ENCODE data around the gene RPL35. TPM values are rescaled to one million over a fixed set of nuclear protein-coding genes. Genes with fewer than 3 reads are reported as not detected.

RPL35 gene
- total and polyA plus RNA-seq, 4 experiments from 2014 or later, result 1,440 to 2,014 (median 1,734) TPM

DNA sequence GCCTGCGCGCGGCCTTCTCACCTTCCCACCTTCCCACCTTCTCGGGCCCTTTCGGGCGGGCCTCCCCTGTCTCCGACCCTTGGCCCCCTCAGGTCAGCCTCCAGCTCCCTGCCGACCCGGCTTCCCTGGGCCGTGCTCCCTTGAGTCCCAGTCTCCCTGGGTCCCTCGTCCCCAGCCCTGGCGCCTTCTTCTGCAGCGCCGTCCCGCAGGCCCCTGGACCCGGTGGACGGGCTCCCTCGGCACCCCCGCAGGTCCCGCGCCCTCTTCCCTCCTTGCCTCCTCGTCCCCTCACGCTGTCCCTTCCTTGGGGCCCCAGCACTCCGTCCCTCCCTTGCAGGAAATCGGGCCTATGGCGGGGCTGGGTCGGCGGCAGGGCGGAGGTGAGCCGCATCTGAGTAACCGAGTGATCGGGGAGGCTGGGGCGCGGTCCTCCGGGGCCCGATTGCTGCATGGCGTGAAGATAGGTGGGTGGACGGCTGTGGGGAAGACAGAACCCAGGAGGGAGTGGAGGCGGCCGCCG lies 7.8 kb upstream of the RPL35 start:
- intact Hi-C loops (cut with micrococcal nuclease), result loop anchor here (1.0 kb wide), 2 partner anchors 8 to 72 kb away; partner anchors contain the start of genes GOLGA1 and RPL35
- ChIA-PET POLR2A (ENCODE audit: partially characterized antibody) (interaction anchor here (0.8 to 6.4 kb wide), 10 partner anchors 10 to 371 kb away, joined by 3 to 74 read pairs (median 6); partner anchors contain the start of genes ARPC5L, GOLGA1, HSPA5 and NR6A1), CTCF (ENCODE audit: partially characterized antibody) (interaction anchor here (1.2 to 7.9 kb wide), 2 partner anchors 8 to 15 kb away, joined by 5 to 56 read pairs; partner anchors contain the start of genes RPL35 and WDR38)
- peaks cover 54% of the 10 kb centered on the region for H3K4me1 ChIP-seq (ENCODE audit: insufficient read depth, low read length)
- Mint-ChIP-seq H3K9me3 (peaks cover 0 to 2% (median 0%) of the 10 kb centered on the region in 8 donors), H3K27ac (peak overlapping the region; percentile 93 to 98 (median 95)), H3K27me3 (no peaks in the 10 kb centered on the region), H3K36me3 (peaks cover 8 to 41% of the 10 kb centered on the region in 2 donors), H3K4me3 (peak overlapping the region; percentile 89 to 96 (median 93)), H3K4me1 (peaks cover 29 to 64% (median 46%) of the 10 kb centered on the region in 4 donors)
- H3K27ac ChIP-seq (ENCODE audit: low read depth, low read length), result peak overlapping the region; percentile 91
- H3K4me3 ChIP-seq (ENCODE audit: low read length in 2 of 2), result peak overlapping the region; percentile 50 to 58
- no peaks in the 10 kb centered on the region for H3K9me3 ChIP-seq (ENCODE audit: control insufficient read depth in 1 of 2, low read length in 2 of 2)
- peak in 4 of 5 donors; percentile 45 to 66 (median 48) for DNase-seq
- no peaks in the 10 kb centered on the region for H3K27me3 ChIP-seq (ENCODE audit: insufficient read depth, low read length)
- peaks cover 15% of the 10 kb centered on the region for H3K36me3 ChIP-seq (ENCODE audit: insufficient read depth, low read length)

DNA sequence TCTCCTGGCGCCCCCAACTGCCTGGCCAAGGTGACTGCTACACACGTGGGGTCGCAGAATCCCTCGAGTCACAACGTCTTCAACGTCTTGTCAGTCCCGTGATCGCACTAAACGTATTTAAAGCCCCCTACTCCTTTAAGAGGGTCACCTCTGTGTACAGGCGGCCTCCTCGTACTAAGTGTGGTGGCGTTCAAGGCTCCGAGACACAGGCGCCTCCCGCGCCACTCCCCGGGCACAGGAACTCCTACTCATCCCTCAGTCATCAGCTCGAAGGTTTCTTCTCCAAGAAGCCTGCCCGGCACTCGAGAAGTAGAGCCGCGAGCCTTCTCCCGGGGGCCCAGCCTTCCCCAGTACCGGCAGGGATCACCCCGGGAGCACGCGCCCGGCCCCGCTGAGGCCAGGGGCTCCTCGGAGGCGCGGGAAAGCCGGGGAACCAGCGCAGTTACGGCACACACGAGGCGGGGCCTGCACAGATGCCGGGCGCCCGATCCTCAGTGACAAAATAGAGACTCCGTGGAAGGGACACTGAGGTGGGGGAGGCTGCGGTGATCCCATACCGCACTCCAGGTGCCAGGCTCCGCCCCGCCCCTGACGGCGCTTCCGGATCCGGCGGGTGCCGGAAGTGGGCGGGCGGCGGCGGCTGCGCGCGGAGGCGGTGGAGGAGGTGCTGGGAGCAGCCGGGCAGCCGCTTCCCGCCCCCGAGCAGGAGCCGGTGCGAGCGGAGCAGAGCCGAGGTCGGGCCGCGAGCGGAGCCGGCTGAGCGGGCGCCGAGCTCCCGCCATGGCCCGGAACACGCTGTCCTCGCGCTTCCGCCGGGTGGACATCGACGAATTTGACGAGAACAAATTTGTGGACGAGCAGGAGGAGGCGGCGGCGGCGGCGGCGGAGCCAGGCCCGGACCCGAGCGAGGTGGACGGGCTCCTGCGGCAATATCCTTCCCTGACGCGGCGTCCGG lies 7.0 kb upstream of the RPL35 start:
- Histone ChIP-seq H3K9me3 (ENCODE audit: control insufficient read depth in 1 of 2, low read length in 2 of 2) (no peaks in the 10 kb centered on the region), H3K27ac (ENCODE audit: low read depth, low read length) (peak overlapping the region; percentile 91), H3K36me3 (ENCODE audit: insufficient read depth, low read length) (peaks cover 11% of the 10 kb centered on the region), H3K27me3 (ENCODE audit: insufficient read depth, low read length) (no peaks in the 10 kb centered on the region), H3K4me1 (ENCODE audit: insufficient read depth, low read length) (peaks cover 47% of the 10 kb centered on the region), H3K4me3 (ENCODE audit: low read length in 2 of 2) (peak overlapping the region; percentile 58 to 85)
- POLR2A ChIA-PET (ENCODE audit: partially characterized antibody), result interaction anchor here (0.8 to 6.4 kb wide), 11 partner anchors 9 to 372 kb away, joined by 3 to 74 read pairs (median 5); partner anchors contain the start of genes ARPC5L, HSPA5, NR6A1 and RPL35
- Mint-ChIP-seq H3K4me3 (peak overlapping the region; percentile 90 to 96 (median 93)), H3K9me3 (peaks cover 0 to 2% (median 0%) of the 10 kb centered on the region in 8 donors), H3K27ac (peak overlapping the region; percentile 94 to 98 (median 95)), H3K36me3 (peaks cover 8 to 39% of the 10 kb centered on the region in 2 donors), H3K27me3 (no peaks in the 10 kb centered on the region), H3K4me1 (peaks cover 29 to 64% (median 43%) of the 10 kb centered on the region in 4 donors)
- intact Hi-C loops (cut with micrococcal nuclease), result loop anchor here (1.0 kb wide), 2 partner anchors 7 to 73 kb away; partner anchors contain the start of genes GOLGA1 and RPL35
- CTCF ChIA-PET (ENCODE audit: partially characterized antibody), result interaction anchor here (7.9 kb wide), 1 partner anchor 14 kb away, joined by 56 read pairs; the partner anchor contains the start of gene WDR38
- DNase-seq, result peak; percentile 90 to 94 (median 92)

- peaks cover 13 to 32% of the 10 kb centered on the region in 2 donors for H3K36me3 Mint-ChIP-seq
- POLR2A ChIA-PET (ENCODE audit: partially characterized antibody), result interaction anchor here (1.0 to 3.1 kb wide), 4 partner anchors 14 to 331 kb away, joined by 3 to 17 read pairs (median 10); partner anchors contain the start of gene GOLGA1
- DNase-seq, result no peak
- Histone ChIP-seq H3K27me3 (ENCODE audit: insufficient read depth, low read length) (no peaks in the 10 kb centered on the region), H3K27ac (ENCODE audit: low read depth, low read length) (no peak overlapping the region), H3K4me3 (ENCODE audit: low read length in 2 of 2) (no peak overlapping the region), H3K4me1 (ENCODE audit: insufficient read depth, low read length) (peaks cover 37% of the 10 kb centered on the region), H3K36me3 (ENCODE audit: insufficient read depth, low read length) (peaks cover 28% of the 10 kb centered on the region), H3K9me3 (ENCODE audit: control insufficient read depth in 1 of 2, low read length in 2 of 2) (no peaks in the 10 kb centered on the region)
- intact Hi-C loops (cut with micrococcal nuclease), result no loop called here
- H3K27ac Mint-ChIP-seq, result peak overlapping the region in 4 of 7 donors; percentile 36 to 92 (median 62)
- no peaks in the 10 kb centered on the region for H3K27me3 Mint-ChIP-seq
- H3K4me1 Mint-ChIP-seq, result peaks cover 22 to 57% (median 34%) of the 10 kb centered on the region in 4 donors
- CTCF ChIA-PET (ENCODE audit: partially characterized antibody), result interaction anchor here (1.8 to 3.6 kb wide), 4 partner anchors 9 to 279 kb away, joined by 7 to 36 read pairs (median 14); partner anchors contain the start of genes SCAI and WDR38
- H3K9me3 Mint-ChIP-seq, result peaks cover 0 to under 1% (median 0%) of the 10 kb centered on the region in 8 donors
- H3K4me3 Mint-ChIP-seq, result peak overlapping the region; percentile 15 to 66 (median 56)
Observed at GRCh38 chr9:124863371-124863871, 1.7 kb upstream of the RPL35 start.

- Mint-ChIP-seq H3K9me3 (no peaks in the 10 kb centered on the region), H3K27ac (peak overlapping the region; percentile 87 to 99 (median 95)), H3K36me3 (peaks cover 21 to 47% of the 10 kb centered on the region in 2 donors), H3K4me3 (peak overlapping the region; percentile 91 to 100 (median 96)), H3K4me1 (peaks cover 20 to 41% (median 29%) of the 10 kb centered on the region in 4 donors), H3K27me3 (no peaks in the 10 kb centered on the region)
- ChIA-PET CTCF (ENCODE audit: partially characterized antibody) (interaction anchor here (0.8 to 3.6 kb wide), 7 partner anchors 8 to 283 kb away, joined by 3 to 36 read pairs (median 5); partner anchors contain the start of genes NR6A1, SCAI and WDR38), POLR2A (ENCODE audit: partially characterized antibody) (interaction anchor here (0.6 to 7.2 kb wide), 14 partner anchors 8 to 401 kb away, joined by 3 to 74 read pairs (median 5); partner anchors contain the start of genes GAPVD1, GOLGA1, HSPA5 and NR6A1)
- intact Hi-C loops (cut with micrococcal nuclease), result loop anchor here (1.0 to 2.0 kb wide), 3 partner anchors 9 to 328 kb away; partner anchors contain the start of genes NR6A1 and PPP6C
- H3K4me3 ChIP-seq (ENCODE audit: low read length in 2 of 2), result peak overlapping the region; percentile 5 to 78
- no peaks in the 10 kb centered on the region for H3K9me3 ChIP-seq (ENCODE audit: control insufficient read depth in 1 of 2, low read length in 2 of 2)
- H3K36me3 ChIP-seq (ENCODE audit: insufficient read depth, low read length), result peaks cover 45% of the 10 kb centered on the region
- H3K27ac ChIP-seq (ENCODE audit: low read depth, low read length), result peak overlapping the region; percentile 95
- peaks cover 26% of the 10 kb centered on the region for H3K4me1 ChIP-seq (ENCODE audit: insufficient read depth, low read length)
- no peak for DNase-seq
- H3K27me3 ChIP-seq (ENCODE audit: insufficient read depth, low read length), result no peaks in the 10 kb centered on the region
Observed at GRCh38 chr9:124860582-124861341, 995 bp downstream of the RPL35 start.

GRCh38 chr9:124859803-124860581 lies 1.8 kb downstream of the RPL35 start:
- Mint-ChIP-seq H3K36me3 (peaks cover 21 to 47% of the 10 kb centered on the region in 2 donors), H3K4me1 (peaks cover 20 to 43% (median 29%) of the 10 kb centered on the region in 4 donors), H3K9me3 (no peaks in the 10 kb centered on the region), H3K4me3 (peak overlapping the region; percentile 71 to 100 (median 96)), H3K27ac (peak overlapping the region; percentile 57 to 99 (median 92)), H3K27me3 (no peaks in the 10 kb centered on the region)
- peak overlapping the region in 1 of 2 donors; percentile 78 for H3K4me3 ChIP-seq (ENCODE audit: low read length in 2 of 2)
- no peak for DNase-seq
- CTCF ChIA-PET (ENCODE audit: partially characterized antibody), result interaction anchor here (0.8 to 10.5 kb wide), 7 partner anchors 7 to 283 kb away, joined by 3 to 230 read pairs (median 11); partner anchors contain the start of genes NR6A1, OLFML2A, SCAI and WDR38
- peaks cover 45% of the 10 kb centered on the region for H3K36me3 ChIP-seq (ENCODE audit: insufficient read depth, low read length)
- peaks cover 26% of the 10 kb centered on the region for H3K4me1 ChIP-seq (ENCODE audit: insufficient read depth, low read length)
- H3K27ac ChIP-seq (ENCODE audit: low read depth, low read length), result peak overlapping the region; percentile 95
- POLR2A ChIA-PET (ENCODE audit: partially characterized antibody), result interaction anchor here (0.6 to 7.2 kb wide), 8 partner anchors 11 to 89 kb away, joined by 3 to 74 read pairs (median 4); partner anchors contain the start of gene NR6A1
- no peaks in the 10 kb centered on the region for H3K9me3 ChIP-seq (ENCODE audit: control insufficient read depth in 1 of 2, low read length in 2 of 2)
- intact Hi-C loops (cut with micrococcal nuclease), result loop anchor here (2.0 kb wide), 1 partner anchor 329 kb away; the partner anchor contains the start of gene PPP6C
- H3K27me3 ChIP-seq (ENCODE audit: insufficient read depth, low read length), result no peaks in the 10 kb centered on the region
